NCI-H2227 (cell line): ENCODE measurements around the gene AQP1.

ENCODE experiments used
- DNase-seq: peaks from one replicate; lab custom pipeline; 2025; ENCODE audit not compliant: unreplicated experiment; lab: John Stamatoyannopoulos, UW

Gene AQP1

DNA sequence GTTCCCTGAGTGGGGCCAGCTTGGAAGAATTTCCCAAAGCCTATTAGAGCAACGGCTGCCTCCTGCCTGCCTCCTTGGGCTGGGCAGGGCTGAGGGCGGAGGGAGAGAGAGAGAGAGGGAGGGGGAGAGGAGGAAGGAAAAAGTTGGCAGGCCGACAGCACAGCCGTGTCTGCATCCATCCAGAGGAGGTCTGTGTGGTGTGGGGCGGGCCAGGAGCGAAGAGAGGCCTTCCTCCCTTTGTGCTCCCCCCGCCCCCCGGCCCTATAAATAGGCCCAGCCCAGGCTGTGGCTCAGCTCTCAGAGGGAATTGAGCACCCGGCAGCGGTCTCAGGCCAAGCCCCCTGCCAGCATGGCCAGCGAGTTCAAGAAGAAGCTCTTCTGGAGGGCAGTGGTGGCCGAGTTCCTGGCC, at the start of gene AQP1:
Gene AQP1, plus strand, starts transcription at position 293 of the 409 bp plus-strand sequence. Its CDS starts 57 bp downstream, at position 350.
- DNase-seq, result no peak

DNA sequence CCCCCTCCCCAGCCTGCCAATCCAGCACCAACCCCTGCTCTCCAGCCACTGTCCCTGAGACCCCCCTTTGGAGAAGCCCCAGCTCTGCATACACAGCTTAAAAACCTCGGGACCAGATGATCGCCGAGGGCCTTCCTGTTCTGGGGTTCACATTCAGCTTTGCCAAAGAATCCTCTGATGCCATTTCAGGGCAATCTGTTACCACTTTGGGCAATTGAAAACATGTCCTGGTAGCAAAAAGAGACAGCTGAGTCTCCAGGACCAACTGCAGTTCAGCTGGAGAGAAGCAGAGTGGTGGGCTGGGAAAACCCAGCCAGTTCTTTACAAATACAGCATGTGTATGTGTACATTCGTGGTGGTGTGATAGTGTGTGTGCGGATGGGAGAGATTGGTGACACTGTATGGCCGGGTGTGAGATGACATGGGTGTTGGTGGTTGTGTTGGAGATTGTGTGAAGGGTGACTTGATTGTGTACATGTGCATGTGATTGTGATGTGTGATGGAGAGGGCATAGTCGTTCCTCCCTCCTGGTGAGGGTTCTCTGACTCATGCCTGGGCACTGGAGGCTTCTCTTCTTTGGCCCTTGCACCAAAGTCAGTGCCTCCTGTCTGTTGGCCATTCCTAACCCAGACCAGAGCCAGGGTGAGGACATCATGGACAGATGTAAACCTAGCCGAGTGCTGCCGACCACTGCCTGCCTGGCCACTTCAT, 48.5 kb upstream of the AQP1 start:
- DNase-seq, result no peak

DNA sequence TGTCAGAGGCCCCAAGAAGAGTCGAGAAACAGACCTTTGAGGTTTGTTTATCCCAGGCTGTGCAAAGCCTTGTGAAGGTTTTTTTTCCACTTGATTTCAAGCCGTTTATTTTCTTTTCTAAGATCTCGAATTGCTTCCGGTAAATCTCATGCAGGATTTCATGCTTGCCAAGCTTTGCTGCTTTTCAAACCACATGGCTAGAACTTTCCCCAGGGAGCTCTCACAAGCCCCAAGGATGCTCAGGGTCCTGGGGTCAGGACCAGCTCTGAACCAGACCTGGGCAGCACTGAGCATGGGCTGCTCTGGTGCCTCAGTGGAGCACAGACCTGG, 48.0 kb upstream of the AQP1 start:
- no peak for DNase-seq

DNA sequence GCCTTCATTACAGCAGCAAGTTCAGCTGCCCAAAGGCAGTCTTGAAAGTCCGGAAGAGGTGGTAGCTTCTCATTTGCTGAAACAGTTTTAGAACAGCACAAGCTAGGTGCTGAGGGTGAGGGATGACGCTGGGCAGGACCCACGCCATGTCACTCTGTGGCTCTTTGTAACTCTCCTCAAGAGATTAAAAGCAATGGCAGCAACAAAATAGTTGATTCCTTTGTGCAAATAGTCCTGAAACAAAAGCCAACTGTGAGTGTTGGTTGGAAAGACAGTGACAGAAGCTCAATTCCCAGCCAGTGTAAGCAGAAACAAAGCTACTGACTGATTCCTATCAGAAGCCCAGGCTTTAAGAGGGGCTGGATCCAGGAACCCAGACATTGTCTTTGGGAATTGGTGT, 47.6 kb upstream of the AQP1 start:
- DNase-seq, result no peak

DNA sequence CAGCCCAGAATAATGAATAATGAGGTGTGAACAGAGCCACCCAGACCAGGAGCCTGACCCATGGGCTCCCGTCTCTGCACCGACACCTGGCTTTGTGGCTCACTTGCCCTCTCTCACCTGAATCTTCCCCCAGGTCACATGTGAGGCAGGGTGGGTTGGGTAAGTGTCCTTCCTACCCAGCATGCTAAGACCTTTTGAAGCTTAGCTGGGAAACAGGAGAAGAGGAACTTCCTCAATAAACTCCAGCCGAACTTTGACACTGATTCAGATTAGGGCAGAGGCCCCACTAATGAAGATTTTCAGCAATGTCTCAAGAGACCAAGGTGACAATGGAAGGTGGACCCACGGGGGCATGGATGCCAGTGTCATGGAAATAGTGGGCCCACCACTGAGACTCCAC, 46.6 kb upstream of the AQP1 start:
- DNase-seq, result no peak

DNA sequence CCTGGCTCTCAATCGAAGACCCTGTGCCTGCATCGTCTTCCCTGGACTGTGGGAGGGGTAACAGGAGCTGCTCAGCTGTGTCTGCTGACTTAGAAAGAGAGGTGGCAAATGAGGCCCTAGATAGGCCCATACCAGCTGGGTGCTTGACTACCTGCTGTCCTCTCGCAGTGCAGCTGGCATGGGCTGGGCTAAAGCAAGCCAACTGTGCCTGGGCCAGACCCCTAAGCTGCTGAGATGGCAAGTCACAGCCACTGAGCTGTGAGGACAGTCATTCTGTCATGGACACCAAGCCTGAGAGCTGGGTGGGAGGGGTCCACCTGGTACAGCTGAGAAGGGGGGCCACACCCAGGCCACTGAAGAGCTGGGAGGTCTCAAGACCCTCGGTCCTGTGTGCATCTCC, 45.8 kb upstream of the AQP1 start:
- no peak for DNase-seq

DNA sequence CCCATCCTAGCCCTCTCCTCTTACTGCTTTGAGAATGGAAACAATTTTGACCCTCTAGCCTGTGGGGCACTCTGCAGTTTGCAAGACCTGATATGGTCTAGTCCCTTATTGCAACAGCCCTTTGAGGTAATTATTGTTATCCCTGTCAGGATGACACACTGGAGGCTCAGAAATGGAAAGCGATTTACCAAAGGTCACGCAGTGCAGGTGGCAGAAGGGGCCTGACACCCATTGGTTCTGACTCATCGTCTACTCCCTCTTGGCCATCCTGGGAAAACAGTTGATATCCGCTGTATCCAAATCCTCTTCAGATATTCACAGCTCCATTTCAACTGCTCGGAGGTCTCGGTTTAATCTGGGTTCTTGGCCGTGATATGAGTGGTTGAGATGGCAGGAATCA, 44.7 kb upstream of the AQP1 start:
- DNase-seq, result no peak

DNA sequence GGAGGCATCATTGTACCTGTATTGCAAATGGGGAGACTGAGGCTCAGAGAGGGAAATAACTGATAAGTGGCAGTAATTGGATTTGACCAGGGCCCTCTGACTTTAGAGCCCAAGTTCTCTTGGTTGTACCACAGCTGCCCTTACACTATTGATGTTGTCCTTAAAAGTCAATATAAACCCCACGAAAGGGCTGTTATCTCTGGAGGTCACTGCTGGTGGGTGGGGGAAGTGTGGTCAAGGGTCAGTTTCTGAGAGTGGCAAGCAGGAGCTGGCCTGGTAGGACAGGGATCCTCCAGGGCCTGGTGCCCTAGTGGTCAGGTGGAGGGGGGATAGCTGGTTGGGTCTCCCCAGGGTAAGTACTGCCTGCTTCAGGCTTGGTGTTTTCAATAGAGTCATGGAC, 44.2 kb upstream of the AQP1 start:
- DNase-seq, result no peak

DNA sequence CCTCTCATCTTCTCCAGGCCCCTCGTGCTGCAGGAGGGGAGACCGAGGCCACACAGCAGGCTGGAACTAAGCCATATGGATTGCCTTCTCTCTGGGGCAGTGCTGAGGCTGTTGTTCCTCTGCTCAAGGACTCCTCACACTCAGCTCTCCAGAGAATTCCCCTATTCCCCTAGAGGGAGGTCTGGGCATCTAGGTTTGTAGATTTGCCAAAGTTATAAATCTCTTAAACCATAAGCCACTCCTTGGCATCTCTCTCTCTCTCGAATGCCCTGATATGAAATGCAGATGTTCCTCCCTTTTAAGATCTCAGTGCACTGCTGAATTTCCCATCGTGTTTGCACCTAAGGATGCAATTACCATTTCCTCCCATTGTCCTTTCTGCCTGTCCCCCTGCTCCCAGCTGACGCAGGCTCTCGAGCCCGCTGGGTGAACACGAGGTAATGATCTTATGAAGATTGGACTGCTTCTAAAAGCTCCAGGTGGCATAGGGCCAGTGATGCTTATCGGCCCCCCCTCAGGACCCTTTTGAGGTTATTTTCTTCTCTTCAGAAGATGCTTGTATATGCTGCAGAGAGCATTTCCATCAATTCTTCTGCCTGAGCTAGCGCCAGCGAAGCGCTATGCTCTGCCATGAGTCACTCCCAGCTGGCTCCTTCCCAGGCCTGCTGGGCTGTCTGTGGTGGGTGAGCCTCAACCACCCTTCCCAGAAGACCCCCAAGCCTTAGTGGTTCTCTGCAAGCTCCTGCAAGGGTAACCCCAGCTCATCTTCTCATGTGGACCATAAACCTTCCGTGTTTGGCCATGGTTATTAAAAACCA, 41.6 kb upstream of the AQP1 start:
- peak; percentile 51 for DNase-seq

DNA sequence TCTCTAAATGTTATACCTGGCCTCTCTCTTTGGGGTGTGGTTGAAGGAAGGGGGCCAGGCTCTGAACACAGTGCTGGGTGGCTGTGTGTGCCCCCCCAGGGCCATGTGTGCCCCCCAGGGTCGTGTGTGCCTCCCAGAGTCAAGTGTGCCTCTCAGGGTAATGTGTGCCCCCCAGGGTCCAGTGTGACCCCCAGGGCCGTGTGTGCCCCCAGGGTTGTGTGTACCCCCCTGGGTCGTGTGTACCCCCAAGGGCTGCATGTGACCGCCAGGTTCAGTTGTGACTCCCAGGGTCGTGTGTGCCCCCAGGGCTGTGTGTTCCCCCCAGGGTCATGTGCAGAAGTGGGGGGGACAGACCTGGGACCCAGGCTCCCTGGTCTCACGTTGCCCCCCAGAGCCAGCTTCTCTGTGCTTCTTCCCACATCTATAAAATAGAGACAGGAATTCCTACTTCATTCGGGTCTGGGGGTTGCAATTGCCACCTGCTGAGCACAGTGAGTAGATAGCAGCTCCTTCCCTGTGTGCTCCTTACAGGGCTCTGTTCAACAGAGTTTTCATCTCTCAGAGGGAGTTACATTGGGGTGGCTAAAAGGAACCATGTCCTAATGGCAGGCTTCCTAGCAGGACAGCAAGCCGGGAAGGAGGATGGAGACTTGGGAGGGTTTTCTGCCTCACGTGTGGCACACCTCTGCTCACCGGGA, 40.7 kb upstream of the AQP1 start:
- DNase-seq, result no peak

DNA sequence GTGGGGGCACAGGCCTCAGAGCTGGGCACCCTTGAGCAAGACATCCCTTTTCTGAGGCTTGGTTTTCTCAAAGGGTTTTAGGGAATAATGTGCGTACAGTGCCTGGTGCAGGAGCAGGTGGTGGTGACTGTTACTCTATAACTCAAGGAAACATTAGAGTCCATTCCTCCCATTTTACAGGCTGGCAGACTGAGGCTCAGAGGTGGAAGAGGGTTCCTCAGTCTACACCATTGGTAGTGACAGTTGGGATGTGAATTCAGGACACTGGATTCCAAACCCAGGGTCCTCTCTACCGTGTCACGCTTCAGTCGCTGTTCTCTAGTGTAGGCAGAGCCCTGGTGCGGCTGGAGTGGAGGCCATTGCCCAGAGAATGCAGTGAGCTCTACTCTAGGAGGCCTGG, 40.0 kb upstream of the AQP1 start:
- no peak for DNase-seq

DNA sequence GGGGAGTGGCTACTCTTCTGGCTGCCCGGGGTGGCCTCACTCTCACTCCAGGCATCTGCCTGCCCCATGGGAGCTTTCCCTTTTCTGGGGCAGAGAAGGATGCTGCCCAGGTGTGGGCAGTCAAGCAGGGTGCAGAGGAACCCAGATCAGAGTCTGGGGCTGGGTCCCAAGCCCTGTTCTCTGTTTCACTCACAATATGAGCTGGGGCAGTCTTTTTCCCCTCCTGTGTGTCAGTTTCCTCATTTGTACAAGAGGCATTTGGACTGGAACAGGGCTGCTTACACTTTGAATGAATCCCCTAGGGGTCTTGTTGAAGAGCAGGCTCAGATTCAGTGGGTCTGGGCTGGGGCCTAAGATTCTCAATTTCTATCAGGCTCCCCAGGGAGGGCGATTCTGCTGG, 38.4 kb upstream of the AQP1 start:
- DNase-seq, result no peak

DNA sequence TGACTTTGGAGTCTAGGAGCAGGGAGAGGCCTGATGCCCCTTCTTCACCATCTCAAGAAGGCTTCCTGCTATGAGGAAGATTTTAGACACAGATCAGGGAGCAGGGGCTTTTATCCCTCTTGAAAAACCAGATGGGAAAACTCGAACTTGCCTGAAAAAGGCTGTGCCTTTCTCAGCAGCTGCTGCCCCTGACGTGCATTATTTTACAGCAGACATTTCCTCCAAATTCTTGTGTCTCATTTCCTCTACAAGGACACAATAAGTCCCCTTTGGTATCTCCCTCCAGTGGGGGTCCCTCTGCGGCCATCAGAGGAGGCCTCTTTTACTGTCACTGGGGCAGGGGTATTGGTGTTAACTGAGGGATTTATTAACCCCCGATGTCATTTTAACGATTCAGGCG, 38.0 kb upstream of the AQP1 start:
- no peak for DNase-seq

DNA sequence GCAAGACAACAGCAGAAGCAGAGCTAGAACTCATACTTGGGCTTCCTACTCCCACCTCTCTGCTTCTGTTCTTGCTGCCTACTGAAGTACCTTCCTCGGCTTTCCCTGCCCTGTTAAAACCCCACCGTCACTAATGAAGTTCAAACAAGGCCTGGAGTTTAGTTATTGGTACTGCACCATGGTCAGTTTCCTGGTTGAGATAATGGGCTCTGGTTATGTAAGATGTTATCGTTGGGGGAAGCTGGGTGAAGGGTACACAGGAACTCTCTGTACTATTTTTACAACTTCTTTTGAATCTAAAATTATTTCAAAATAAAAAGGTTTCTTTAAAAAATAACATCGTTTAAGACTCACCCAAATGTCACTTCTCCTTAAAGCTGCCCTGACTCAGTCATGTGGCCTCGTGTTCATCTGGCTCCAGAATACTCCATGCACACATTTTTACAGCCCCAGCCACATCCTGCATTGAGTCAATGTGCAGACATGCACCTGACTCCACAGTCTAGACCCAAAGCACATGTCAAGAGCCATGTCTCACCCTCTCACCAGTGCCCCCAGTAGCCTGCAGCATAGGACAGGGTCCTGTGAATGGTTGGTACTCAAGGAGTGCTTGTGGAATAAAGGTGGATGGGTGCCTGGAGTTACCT, 36.9 kb upstream of the AQP1 start:
- no peak for DNase-seq

DNA sequence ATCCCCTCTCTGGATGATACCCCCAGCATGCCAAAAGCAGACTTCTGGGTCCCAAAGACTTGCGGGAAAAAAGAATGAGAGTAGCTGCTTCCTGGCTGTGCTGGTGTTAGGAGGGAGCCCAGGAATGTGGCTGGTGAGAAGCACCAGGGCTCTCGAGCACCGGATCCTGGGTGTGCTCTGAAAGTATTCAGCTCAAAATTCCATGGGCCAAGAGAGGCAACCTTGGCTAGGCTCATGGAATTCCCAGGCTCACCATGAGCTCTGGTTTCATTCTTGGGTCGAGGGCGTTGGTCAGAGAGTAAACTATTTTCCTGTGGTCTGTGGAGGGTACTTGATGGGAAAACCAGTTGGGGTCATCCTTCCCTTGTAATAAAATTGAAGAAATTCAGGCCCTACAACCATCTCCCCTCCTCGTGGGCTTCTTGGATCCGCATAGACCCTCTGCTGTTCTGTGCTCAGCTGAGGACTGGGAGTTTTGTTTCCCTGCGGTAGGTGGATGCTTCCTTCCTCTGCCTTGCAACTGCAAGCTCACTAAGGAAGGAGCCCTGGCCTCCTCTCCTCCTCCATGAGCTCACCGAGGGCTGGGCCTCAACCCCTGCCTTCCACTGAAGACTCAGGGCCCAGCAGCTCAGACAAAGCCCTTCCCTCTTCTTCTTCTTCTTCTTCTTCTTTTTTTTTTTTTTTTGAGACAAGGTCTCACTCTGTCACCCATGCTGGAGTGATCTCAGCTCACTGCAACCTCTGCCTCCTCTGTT, 34.5 kb upstream of the AQP1 start:
- DNase-seq, result no peak

DNA sequence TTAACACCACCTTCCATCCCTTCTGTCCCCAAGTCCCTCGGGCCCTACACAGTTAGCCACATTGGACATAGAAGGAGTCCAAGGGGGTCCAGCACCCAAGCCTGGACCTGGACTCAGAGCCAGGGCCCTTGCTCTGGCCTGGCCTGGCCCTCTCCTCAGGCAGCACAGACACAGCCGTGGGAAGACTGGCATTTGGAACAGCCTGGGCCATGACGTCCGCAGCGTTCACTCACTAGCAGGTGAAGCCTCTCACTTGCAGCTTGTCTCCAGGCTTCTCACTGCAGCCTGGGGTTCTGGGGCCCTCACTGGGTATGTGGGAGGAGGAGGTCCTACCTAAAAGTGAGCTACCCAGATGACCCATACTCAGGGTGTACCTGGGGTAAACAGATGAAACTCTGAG, 33.7 kb upstream of the AQP1 start:
- DNase-seq, result no peak

DNA sequence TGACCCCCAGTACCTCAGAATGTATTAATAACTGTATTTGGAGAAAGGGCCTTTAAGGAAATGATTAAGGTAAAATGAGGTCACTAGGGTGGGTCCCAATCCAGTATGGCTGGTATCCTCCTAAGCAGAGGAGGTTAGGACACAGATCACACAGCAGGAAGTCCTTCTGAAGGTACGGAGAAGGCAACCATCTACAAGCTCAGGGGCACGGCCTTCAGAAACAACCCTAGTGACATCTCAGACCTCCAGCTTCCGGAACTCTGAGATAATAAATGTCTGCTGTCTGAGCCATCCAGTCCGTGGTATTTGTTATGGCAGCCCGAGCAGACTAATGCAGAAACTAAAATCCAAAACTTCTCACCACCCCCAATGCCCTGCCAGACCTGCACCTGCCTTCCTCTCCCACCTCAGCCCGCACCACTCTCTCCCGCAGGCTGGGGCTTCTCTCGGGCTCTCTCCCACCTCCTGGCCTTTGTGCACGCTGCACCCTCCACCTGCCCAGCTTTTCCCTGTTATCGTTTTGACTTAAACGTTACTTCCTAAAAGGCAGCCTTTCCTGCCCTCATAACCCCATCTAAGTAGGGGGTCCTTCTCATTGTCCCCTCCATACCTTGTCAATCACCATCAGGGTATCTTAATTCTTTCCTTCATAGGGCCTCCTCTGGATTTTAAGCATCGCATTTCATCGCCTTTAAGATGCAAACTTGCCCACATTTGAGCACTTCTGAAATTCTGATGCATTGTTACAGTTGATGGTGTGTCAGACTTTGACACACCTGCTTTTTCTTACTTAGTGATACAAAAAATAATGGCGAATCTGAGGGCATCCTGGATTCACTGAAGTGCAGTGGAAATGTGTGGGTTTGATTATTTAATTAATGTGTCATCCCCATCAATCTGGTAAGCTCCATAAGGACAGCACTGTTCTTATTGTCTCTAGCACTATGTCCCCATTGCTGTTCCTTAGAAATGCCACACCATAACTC, 32.2 kb upstream of the AQP1 start:
- DNase-seq, result peak; percentile 19

DNA sequence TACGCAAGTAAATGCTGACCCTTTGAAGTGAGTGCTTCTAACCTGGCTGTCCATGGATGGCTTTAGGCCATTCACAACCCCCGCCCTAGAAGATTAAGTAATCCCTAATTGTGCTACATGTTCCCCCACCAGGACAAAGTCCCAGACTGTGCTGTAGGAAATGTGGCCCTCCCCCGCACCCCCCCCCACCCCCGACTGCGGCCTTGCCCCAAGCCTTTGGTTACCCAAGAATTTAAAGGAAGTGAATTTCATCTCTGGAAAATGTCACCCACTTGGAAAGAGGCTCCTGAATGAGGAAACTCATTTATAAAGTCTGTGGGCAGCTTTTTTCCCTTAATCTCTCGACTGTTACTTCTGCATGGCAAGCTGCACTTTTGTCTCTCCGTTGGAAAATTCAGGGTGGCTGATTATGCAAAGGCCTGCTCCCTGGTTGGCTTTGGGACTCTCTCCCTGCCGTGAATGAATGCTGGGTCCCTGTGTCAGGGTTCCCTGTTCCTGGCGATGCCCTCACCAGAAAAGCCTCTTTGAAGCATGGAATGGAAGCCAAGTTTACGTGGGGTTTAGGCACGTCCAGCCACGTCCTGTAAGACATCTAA, 31.4 kb upstream of the AQP1 start:
- no peak for DNase-seq

DNA sequence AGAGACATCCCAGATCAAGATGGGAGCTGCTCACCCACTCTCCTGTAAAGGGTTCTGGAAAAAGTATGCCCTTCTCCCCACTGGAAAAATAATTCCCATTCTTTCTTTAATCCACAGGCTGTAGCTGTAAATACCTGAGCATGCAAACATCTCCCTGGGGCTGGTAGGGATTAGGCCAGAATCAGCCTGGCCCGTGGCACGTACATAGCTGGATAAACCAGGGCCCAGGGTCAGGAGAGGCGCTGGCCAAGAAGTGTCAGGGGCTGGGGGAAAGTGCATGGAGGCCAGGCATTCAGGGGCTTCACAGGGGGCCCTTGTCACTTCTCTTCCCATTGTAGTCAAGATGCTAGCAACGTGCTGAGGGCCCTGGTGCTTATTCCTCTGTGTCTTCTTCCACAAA, 30.7 kb upstream of the AQP1 start:
- DNase-seq, result no peak
